HEK293 (cell line): ENCODE measurements around the gene MIS18BP1.
"Not testable (repeated sequence)": the region's sequence is repeated elsewhere in the genome, so short reads cannot be mapped to it uniquely, and the experiment has no call there.

Experiments
- CTCF ChIA-PET: fragments of 350-600 bp; formaldehyde crosslinking; extraction: SDS; loops from one replicate; lab custom pipeline; 2021; ENCODE audit warnings: antibody characterized with exemption; lab: Yijun Ruan, JAX
- POLR2A ChIA-PET: fragments of 300-600 bp; formaldehyde crosslinking; extraction: SDS; loops from one replicate; lab custom pipeline; 2020; ENCODE audit warnings: antibody characterized with exemption, inconsistent platforms; lab: Yijun Ruan, JAX
- H3K27ac ChIP-seq: fragments of 200-500 bp; sonication (Bioruptor generic); 2 replicates; pipeline ENCODE4 v1.5.1; 2014; ENCODE audit warnings: low read depth, low read length, control low read depth, inconsistent platforms; ENCODE audit errors: extremely low read depth
- H3K36me3 ChIP-seq, 2 experiments: fragments of 200-500 bp in 1 of 2; sonication (Bioruptor generic) in 1 of 2; 1 replicate in 1 of 2; 2 replicates in 1 of 2; pipeline ENCODE4 v1.5.1; 2014 to 2017; ENCODE audit warnings: inconsistent platforms in 2 of 2, low read length in 2 of 2; ENCODE audit not compliant: control insufficient read depth in 2 of 2, insufficient read depth in 1 of 2
- H3K4me1 ChIP-seq: fragments of 200-500 bp; sonication (Bioruptor generic); 2 replicates; pipeline ENCODE4 v1.5.1; 2014; ENCODE audit warnings: mild to moderate bottlenecking, low read length, inconsistent platforms; ENCODE audit not compliant: control insufficient read depth, insufficient read depth
- H3K4me3 ChIP-seq: 2 replicates; pipeline ENCODE4 v1.5.1; 2011; ENCODE audit warnings: low read depth, mild to moderate bottlenecking, control low read depth, low read length, moderate library complexity
- H3K9me3 ChIP-seq: fragments of 200-500 bp; sonication (Bioruptor generic); 2 replicates; pipeline ENCODE4 v1.5.1; 2014; ENCODE audit warnings: low read depth, low read length, inconsistent platforms; ENCODE audit not compliant: control insufficient read depth, insufficient read depth
- ATF2 ChIP-seq: fragments of 450-650 bp; formaldehyde crosslinking; IDR thresholded peaks from 2 replicates; pipeline ENCODE4 v1.5.1; 2016; ENCODE audit warnings: missing biosample characterization, missing genetic modification characterization, low read depth
- BCL11A ChIP-seq: fragments of 450-650 bp; formaldehyde crosslinking; IDR thresholded peaks from 2 replicates; pipeline ENCODE4 v1.5.1; 2016; ENCODE audit warnings: low read depth, missing biosample characterization, missing genetic modification characterization
- BCL6B ChIP-seq: fragments of 450-650 bp; formaldehyde crosslinking; IDR thresholded peaks from 2 replicates; pipeline ENCODE4 v1.5.1; 2017; ENCODE audit warnings: missing biosample characterization, missing genetic modification characterization
- CTCF ChIP-seq: fragments of 450-650 bp; formaldehyde crosslinking; IDR thresholded peaks from 2 replicates; pipeline ENCODE4 v1.5.1; 2016; ENCODE audit warnings: missing biosample characterization, missing genetic modification characterization
- GFI1B ChIP-seq: fragments of 450-650 bp; formaldehyde crosslinking; IDR thresholded peaks from 2 replicates; pipeline ENCODE4 v1.5.1; 2016; ENCODE audit warnings: missing biosample characterization, missing genetic modification characterization
- HOXC10 ChIP-seq: sonication (generic); formaldehyde crosslinking; IDR thresholded peaks from 2 replicates; pipeline ENCODE4 v1.8.1; 2023; ENCODE audit warnings: mild to moderate bottlenecking, missing genetic modification reagents
- MYNN ChIP-seq: fragments of 450-650 bp; formaldehyde crosslinking; IDR thresholded peaks from 2 replicates; pipeline ENCODE4 v1.5.1; 2016; ENCODE audit warnings: missing biosample characterization, missing genetic modification characterization, borderline replicate concordance
- PATZ1 ChIP-seq: fragments of 450-650 bp; formaldehyde crosslinking; IDR thresholded peaks from 2 replicates; pipeline ENCODE4 v1.5.1; 2016; ENCODE audit warnings: missing biosample characterization, missing genetic modification characterization
- SETDB1 ChIP-seq: IDR thresholded peaks from one replicate; pipeline ENCODE4 v1.6.1; 2017; ENCODE audit warnings: mild to moderate bottlenecking, low read length, moderate library complexity, mixed read lengths; ENCODE audit not compliant: insufficient read length
- TRIM28 ChIP-seq: IDR thresholded peaks from 2 replicates; pipeline ENCODE4 v1.6.1; 2011; ENCODE audit warnings: low read length, control low read depth, borderline replicate concordance
- ZEB2 ChIP-seq: fragments of 450-650 bp; formaldehyde crosslinking; IDR thresholded peaks from 2 replicates; pipeline ENCODE4 v1.5.1; 2016; ENCODE audit warnings: missing biosample characterization, missing genetic modification characterization
- ZNF121 ChIP-seq: fragments of 450-650 bp; formaldehyde crosslinking; IDR thresholded peaks from 2 replicates; pipeline ENCODE4 v1.5.1; 2016; ENCODE audit warnings: missing biosample characterization, missing genetic modification characterization
- ZNF138 ChIP-seq: fragments of 450-650 bp; formaldehyde crosslinking; IDR thresholded peaks from 2 replicates; pipeline ENCODE4 v1.5.1; 2016; ENCODE audit warnings: missing biosample characterization, missing genetic modification characterization, borderline replicate concordance
- ZNF223 ChIP-seq: fragments of 450-650 bp; formaldehyde crosslinking; IDR thresholded peaks from 2 replicates; pipeline ENCODE4 v1.5.1; 2016; ENCODE audit warnings: missing biosample characterization, missing genetic modification characterization
- ZNF324 ChIP-seq: fragments of 450-650 bp; formaldehyde crosslinking; IDR thresholded peaks from 2 replicates; pipeline ENCODE4 v1.5.1; 2016; ENCODE audit warnings: missing biosample characterization, missing genetic modification characterization
- ZNF354C ChIP-seq: fragments of 450-650 bp; formaldehyde crosslinking; IDR thresholded peaks from 2 replicates; pipeline ENCODE4 v1.5.1; 2016; ENCODE audit warnings: missing biosample characterization, missing genetic modification characterization, low read depth, borderline replicate concordance
- ZNF473 ChIP-seq: fragments of 450-650 bp; formaldehyde crosslinking; IDR thresholded peaks from 2 replicates; pipeline ENCODE4 v1.5.1; 2017; ENCODE audit warnings: missing biosample characterization, missing genetic modification characterization
- ZNF488 ChIP-seq: fragments of 450-650 bp; formaldehyde crosslinking; IDR thresholded peaks from 2 replicates; pipeline ENCODE4 v1.5.1; 2016; ENCODE audit warnings: missing biosample characterization, missing genetic modification characterization
- ZNF510 ChIP-seq: fragments of 450-650 bp; formaldehyde crosslinking; IDR thresholded peaks from 2 replicates; pipeline ENCODE4 v1.5.1; 2018; ENCODE audit warnings: mild to moderate bottlenecking, missing genetic modification characterization, missing biosample characterization; ENCODE audit not compliant: insufficient replicate concordance
- ZNF792 ChIP-seq: fragments of 450-650 bp; formaldehyde crosslinking; IDR thresholded peaks from 2 replicates; pipeline ENCODE4 v1.5.1; 2016; ENCODE audit warnings: missing biosample characterization, missing genetic modification characterization
- ZNF843 ChIP-seq: fragments of 450-650 bp; formaldehyde crosslinking; IDR thresholded peaks from 2 replicates; pipeline ENCODE4 v1.5.1; 2016; ENCODE audit warnings: missing biosample characterization, missing genetic modification characterization

Gene MIS18BP1

GRCh38 chr14:45284802-45285201, 31.8 kb upstream of the MIS18BP1 start:
- TF ChIP-seq ZNF223 (tag by site-specific recombination), result no peak
- H3K36me3 ChIP-seq, result no peaks in the 10 kb centered on the region
- no peak overlapping the region for H3K4me3 ChIP-seq
- ChIA-PET CTCF (interaction anchor here (0.6 to 1.6 kb wide), 3 partner anchors 12 to 16 kb away, joined by 4 to 6 read pairs (median 4); no protein-coding TSS in a partner anchor), POLR2A (no interaction called here)
- no peaks in the 10 kb centered on the region for H3K9me3 ChIP-seq
- H3K4me1 ChIP-seq, result no peaks in the 10 kb centered on the region
- no peak overlapping the region for H3K27ac ChIP-seq

- CTCF ChIA-PET, POLR2A ChIA-PET: not testable (repeated sequence)
Observed at GRCh38 chr14:45281731-45282400, 28.9 kb upstream of the MIS18BP1 start.

GRCh38 chr14:45271858-45272537, 19.0 kb upstream of the MIS18BP1 start:
- ChIA-PET POLR2A (no interaction called here), CTCF (interaction anchor here (0.7 to 1.4 kb wide), 2 partner anchors 187 to 358 kb away, joined by 3 to 6 read pairs; no protein-coding TSS in a partner anchor)
- Histone ChIP-seq H3K4me3 (no peak overlapping the region), H3K9me3 (no peaks in the 10 kb centered on the region), H3K4me1 (no peaks in the 10 kb centered on the region), H3K27ac (no peak overlapping the region), H3K36me3 (no peaks in the 10 kb centered on the region)
- no peak for TF ChIP-seq PATZ1 (tag by site-specific recombination)
- TF ChIP-seq ZNF121 (tag by site-specific recombination), result no peak
- TF ChIP-seq MYNN (tag by site-specific recombination), result no peak
- TF ChIP-seq ZNF324 (tag by site-specific recombination), result no peak
- no peak for TF ChIP-seq ZNF843
- no peak for TF ChIP-seq ZNF510 (tag by site-specific recombination)
- TF ChIP-seq HOXC10 (CRISPR knock-in tag), result no peak
- no peak for TF ChIP-seq ZNF792
- no peak for TF ChIP-seq GFI1B
- TF ChIP-seq ZNF488 (tag by site-specific recombination), result no peak
- no peak for TF ChIP-seq BCL11A
- TF ChIP-seq CTCF (tag by site-specific recombination), result no peak
- TF ChIP-seq BCL6B (tag by site-specific recombination), result no peak
- no peak for TF ChIP-seq ATF2 (tag by site-specific recombination)
- TF ChIP-seq ZNF138 (tag by site-specific recombination), result no peak
- TF ChIP-seq ZEB2 (tag by site-specific recombination), result no peak
- no peak for TF ChIP-seq ZNF473 (tag by site-specific recombination)
- no peak for TF ChIP-seq ZNF354C (tag by site-specific recombination)

More at GRCh38 chr14:45281731-45282400, 28.9 kb upstream of the MIS18BP1 start:
- H3K27ac ChIP-seq, H3K4me1 ChIP-seq, H3K36me3 ChIP-seq, H3K4me3 ChIP-seq, H3K9me3 ChIP-seq: not testable (repeated sequence)
- peak; percentile 88 for TF ChIP-seq SETDB1
- TF ChIP-seq TRIM28, result peak; percentile 73; the same call in 1 of the 2 replicates
